ENCODE measurements around the gene OR6S1.
"Not testable (repeated sequence)": the region's sequence is repeated elsewhere in the genome, so short reads cannot be mapped to it uniquely, and the experiment has no call there.

Gene OR6S1

GRCh38 chr14:20603813-20604690 is 37.4 kb downstream of the OR6S1 start:
- TF ChIP-seq ZFX (IDR thresholded peaks at IDR 0.05; ENCODE audit: borderline replicate concordance) (no peak), CTCF (IDR thresholded peaks at IDR 0.05) (no peak)
- H3K27ac ChIP-seq, result no peak overlapping the region

GRCh38 chr14:20602583-20602982 is 38.9 kb downstream of the OR6S1 start:
- TF ChIP-seq ZFX (IDR thresholded peaks at IDR 0.05; ENCODE audit: borderline replicate concordance), result no peak
- TF ChIP-seq CTCF (IDR thresholded peaks at IDR 0.05), result no peak
- H3K27ac ChIP-seq, result no peak overlapping the region

GRCh38 chr14:20601522-20601921 is 40.0 kb downstream of the OR6S1 start:
- TF ChIP-seq ZFX (IDR thresholded peaks at IDR 0.05; ENCODE audit: borderline replicate concordance) (no peak), CTCF (IDR thresholded peaks at IDR 0.05) (no peak)

GRCh38 chr14:20597108-20597507 is 44.4 kb downstream of the OR6S1 start:
- H3K27ac ChIP-seq, result no peak overlapping the region
- TF ChIP-seq ZFX (IDR thresholded peaks at IDR 0.05; ENCODE audit: borderline replicate concordance) (no peak), CTCF (IDR thresholded peaks at IDR 0.05) (no peak)

More at GRCh38 chr14:20601522-20601921, 40.0 kb downstream of the OR6S1 start:
- no peak overlapping the region for H3K27ac ChIP-seq

- not testable (repeated sequence) for H3K27ac ChIP-seq
These were observed 45.8 kb downstream of the OR6S1 start for GRCh38 chr14:20595726-20596125.

- no peak overlapping the region for H3K27ac ChIP-seq
- TF ChIP-seq ZFX (IDR thresholded peaks at IDR 0.05; ENCODE audit: borderline replicate concordance) (no peak), CTCF (IDR thresholded peaks at IDR 0.05) (no peak)
These were observed 48.9 kb downstream of the OR6S1 start for GRCh38 chr14:20592574-20592973.

- no peak for TF ChIP-seq CTCF (IDR thresholded peaks at IDR 0.05)
- TF ChIP-seq ZFX (IDR thresholded peaks at IDR 0.05; ENCODE audit: borderline replicate concordance), result no peak
- H3K27ac ChIP-seq, result no peak within 1 kb of the TSS
These were observed 50.3 kb downstream of the OR6S1 start, which contains the start of gene RNASE12 for GRCh38 chr14:20591235-20591634. RNASE12 (minus strand) TSS chr14:20591376; CDS start chr14:20590723, 653 bp downstream.

All from 22Rv1 (cell line).